ENCODE measurements around the gene CCNA2.
A peak's percentile ranks its signal among the peaks of the same experiment; 100 is the strongest.

The CCNA2 gene

DNA sequence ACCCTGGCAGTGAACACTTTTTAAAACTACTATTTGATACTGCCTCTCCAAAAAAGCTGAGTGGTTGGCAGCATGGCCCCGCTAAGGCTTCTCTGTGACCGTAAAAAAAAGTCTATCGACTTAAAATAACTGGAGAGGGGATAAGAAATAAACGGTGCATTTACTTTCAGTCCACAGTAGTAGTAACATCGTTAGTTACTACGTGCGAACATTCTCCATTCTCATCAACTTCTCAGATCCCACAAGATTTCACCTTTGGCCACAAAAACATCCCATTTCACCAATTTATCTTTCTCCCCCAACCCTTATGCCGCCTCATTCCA is 23.1 kb downstream of the CCNA2 start:
- POLR2A ChIA-PET: interaction anchor here (1.0 to 1.2 kb wide), 2 partner anchors 11 to 23 kb away, joined by 3 to 6 read pairs; partner anchors contain the start of gene CCNA2
- no peak for DNase-seq (ENCODE audit: low read depth, low spot score)
- H3K4me3 ChIP-seq (ENCODE audit: low read depth, low read length): peak overlapping the region; percentile 97
- TF ChIP-seq, protein P1, sequence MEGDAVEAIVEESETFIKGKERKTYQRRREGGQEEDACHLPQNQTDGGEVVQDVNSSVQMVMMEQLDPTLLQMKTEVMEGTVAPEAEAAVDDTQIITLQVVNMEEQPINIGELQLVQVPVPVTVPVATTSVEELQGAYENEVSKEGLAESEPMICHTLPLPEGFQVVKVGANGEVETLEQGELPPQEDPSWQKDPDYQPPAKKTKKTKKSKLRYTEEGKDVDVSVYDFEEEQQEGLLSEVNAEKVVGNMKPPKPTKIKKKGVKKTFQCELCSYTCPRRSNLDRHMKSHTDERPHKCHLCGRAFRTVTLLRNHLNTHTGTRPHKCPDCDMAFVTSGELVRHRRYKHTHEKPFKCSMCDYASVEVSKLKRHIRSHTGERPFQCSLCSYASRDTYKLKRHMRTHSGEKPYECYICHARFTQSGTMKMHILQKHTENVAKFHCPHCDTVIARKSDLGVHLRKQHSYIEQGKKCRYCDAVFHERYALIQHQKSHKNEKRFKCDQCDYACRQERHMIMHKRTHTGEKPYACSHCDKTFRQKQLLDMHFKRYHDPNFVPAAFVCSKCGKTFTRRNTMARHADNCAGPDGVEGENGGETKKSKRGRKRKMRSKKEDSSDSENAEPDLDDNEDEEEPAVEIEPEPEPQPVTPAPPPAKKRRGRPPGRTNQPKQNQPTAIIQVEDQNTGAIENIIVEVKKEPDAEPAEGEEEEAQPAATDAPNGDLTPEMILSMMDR (IDR thresholded peaks at IDR 0.05; ENCODE audit: insufficient read depth, low read length, missing control alignments): no peak
- CTCF ChIA-PET: no interaction called here

DNA sequence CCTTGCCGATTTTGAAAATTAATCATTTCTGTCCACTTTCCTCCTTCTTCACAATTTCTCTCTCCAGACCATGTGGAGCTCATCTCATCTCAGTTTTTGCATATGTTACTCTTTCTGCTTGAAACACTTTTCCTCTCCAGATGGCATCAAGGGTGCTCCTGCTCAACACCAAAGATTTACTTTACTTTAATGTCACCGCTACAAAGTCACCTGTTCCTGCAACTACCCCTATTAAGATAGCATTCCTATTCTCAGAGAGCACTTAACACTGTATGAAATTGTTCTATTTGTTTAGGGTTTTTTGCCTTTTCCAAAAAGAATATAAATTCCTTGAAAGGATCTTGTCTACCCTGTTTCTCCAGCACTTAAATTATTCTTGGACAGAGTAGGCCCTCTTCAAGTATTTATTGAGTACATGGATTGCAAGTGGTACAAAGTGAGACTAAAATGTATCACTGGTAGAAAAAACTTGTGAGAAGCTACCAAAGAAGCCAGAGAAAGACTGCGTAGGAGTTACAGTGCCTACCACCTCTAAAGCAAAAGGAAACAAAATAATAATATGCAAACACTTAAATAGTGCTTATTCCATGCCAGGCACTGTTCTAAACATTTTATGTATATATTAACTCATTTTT is 23.7 kb downstream of the CCNA2 start:
- no peak overlapping the region for H3K4me3 ChIP-seq (ENCODE audit: low read depth, low read length)
- CTCF ChIA-PET: interaction anchor here (1.5 kb wide), 1 partner anchor 23 kb away, joined by 3 read pairs; the partner anchor contains the start of gene CCNA2
- POLR2A ChIA-PET: no interaction called here
- no peak for DNase-seq (ENCODE audit: low read depth, low spot score)
- TF ChIP-seq, protein P1 (IDR thresholded peaks at IDR 0.05; ENCODE audit: insufficient read depth, low read length, missing control alignments): no peak

DNA sequence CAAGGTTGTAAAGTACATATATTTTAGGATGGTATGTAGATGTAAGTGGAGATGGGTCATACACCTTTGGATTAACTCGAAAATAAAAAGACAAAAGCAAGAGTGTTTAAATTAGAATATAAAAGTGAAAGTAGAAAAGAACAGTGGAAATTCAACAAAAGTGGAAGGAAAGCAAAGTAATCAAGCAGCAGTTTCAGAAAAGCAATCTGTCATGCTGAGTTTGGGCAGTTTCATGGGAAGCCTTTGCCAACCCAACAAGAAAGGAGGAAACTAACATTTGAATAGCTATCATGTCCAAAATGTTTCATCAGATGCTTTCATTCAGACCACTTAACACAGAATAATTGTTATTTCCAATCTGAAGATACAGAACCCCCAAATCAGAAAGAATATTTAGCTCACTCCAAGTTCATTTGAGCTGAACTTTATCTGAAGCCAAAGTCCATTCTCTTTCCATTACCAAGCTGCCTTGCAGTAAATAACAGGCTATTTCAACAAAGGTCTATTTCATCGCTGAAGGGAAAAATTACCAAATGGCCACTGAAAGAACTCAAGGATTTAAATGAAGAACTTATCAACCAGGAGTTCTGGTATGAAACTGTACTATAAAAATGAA is 24.4 kb downstream of the CCNA2 start:
- no peak overlapping the region for H3K4me3 ChIP-seq (ENCODE audit: low read depth, low read length)
- TF ChIP-seq, protein P1 (IDR thresholded peaks at IDR 0.05; ENCODE audit: insufficient read depth, low read length, missing control alignments): no peak
- no peak for DNase-seq (ENCODE audit: low read depth, low spot score)
- ChIA-PET CTCF (interaction anchor here (1.5 kb wide), 1 partner anchor 24 kb away, joined by 3 read pairs; the partner anchor contains the start of gene CCNA2), POLR2A (no interaction called here)

DNA sequence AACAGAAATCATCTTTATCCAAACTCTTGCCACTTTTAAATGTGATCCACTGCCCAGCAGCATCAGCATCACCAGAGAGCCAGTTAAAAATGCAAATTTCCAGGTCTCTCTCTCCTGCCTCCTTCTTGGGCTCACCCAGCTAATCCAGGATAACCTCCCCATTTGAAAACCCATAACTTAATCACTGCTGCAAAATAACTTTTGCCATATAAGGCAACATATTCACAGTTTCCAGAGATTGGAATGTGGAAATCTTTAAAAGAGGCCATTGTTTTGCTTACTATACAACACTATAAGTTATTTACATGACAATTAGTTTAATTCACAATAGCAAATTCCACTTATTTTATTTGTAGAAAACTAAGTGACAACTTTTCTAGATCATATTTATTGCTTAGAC is 27.4 kb downstream of the CCNA2 start:
- CTCF ChIA-PET: interaction anchor here (0.8 kb wide), 2 partner anchors 12 to 99 kb away, joined by 3 read pairs; partner anchors contain the start of gene ANXA5
- H3K4me3 ChIP-seq (ENCODE audit: low read depth, low read length): no peak overlapping the region
- POLR2A ChIA-PET: no interaction called here
- TF ChIP-seq, protein P1 (IDR thresholded peaks at IDR 0.05; ENCODE audit: insufficient read depth, low read length, missing control alignments): no peak
- no peak for DNase-seq (ENCODE audit: low read depth, low spot score)

DNA sequence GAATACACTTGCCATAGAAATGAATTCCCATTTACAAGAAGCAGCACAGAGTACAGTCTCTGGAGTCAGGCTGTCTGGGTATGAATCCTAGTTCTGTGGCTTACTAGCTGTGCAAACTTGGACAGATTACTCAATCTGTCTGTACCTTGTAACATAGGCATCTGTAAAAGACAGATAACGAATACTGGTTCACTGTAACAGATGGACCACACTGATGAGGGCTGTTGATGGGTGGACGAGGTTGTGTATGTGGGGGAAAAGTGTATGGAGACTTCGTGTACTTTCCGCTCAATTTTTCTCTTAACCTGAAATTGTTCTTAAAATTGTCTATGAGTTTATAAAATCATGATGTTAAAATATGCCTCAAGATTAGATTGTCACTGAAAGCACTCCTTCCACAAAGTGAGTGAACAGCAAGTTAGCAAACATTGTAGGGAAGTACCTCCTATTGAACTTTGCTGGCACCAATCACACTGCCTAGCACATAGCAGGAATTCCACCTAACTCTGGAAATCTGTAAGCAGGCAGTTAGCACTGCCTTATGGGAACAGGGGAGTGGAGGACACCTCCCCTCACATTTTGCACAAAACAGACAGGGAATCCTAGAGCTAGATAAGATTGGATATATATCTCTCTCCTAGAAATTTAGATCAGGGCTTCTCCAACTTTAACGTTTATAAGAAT is 29.0 kb downstream of the CCNA2 start:
- POLR2A ChIA-PET: no interaction called here

More for the DNA sequence above, 29.0 kb downstream of the CCNA2 start:
- CTCF ChIA-PET: interaction anchor here (0.9 kb wide), 1 partner anchor 99 kb away, joined by 3 read pairs; no protein-coding TSS in a partner anchor
- TF ChIP-seq, protein P1 (IDR thresholded peaks at IDR 0.05; ENCODE audit: insufficient read depth, low read length, missing control alignments): no peak
- no peak for DNase-seq (ENCODE audit: low read depth, low spot score)
- H3K4me3 ChIP-seq (ENCODE audit: low read depth, low read length): no peak overlapping the region

All from AG04449 (cell line).